K562 (cell line): ENCODE measurements around the gene CACYBP. TPM values are rescaled to one million over a fixed set of nuclear protein-coding genes. Genes with fewer than 3 reads are reported as not detected.

Source experiments
- BACH1 ChIP-seq: fragments of 200-800 bp; sonication (Bioruptor generic); IDR thresholded peaks from 2 replicates; pipeline ENCODE4 v1.6.1; 2016; ENCODE audit warnings: missing genetic modification characterization, missing compliant biosample characterization
- BRD9 ChIP-seq: fragments of 450-650 bp; IDR thresholded peaks from 2 replicates; pipeline ENCODE4 v1.6.1; 2018; ENCODE audit warnings: low read depth; ENCODE audit not compliant: partially characterized antibody
- CREB3 ChIP-seq: fragments of 450-650 bp; conservative IDR thresholded peaks from 2 replicates; pipeline ENCODE4 v1.6.1; 2016; ENCODE audit warnings: missing genetic modification characterization, low read depth, mild to moderate bottlenecking, missing compliant biosample characterization, moderate library complexity
- CREM ChIP-seq: IDR thresholded peaks from 2 replicates; pipeline ENCODE4 v1.6.1; 2014; ENCODE audit warnings: antibody characterized with exemption, low read depth
- DACH1 ChIP-seq: fragments of 450-650 bp; IDR thresholded peaks from 2 replicates; pipeline ENCODE4 v1.6.1; 2018; ENCODE audit not compliant: partially characterized antibody
- FOSL1 ChIP-seq: fragments of 200-800 bp; sonication (Bioruptor generic); conservative IDR thresholded peaks from 2 replicates; pipeline ENCODE4 v1.6.1; 2016; ENCODE audit warnings: missing genetic modification characterization, missing compliant biosample characterization
- GMEB1 ChIP-seq: fragments of 250-450 bp; sonication (Bioruptor Pico); IDR thresholded peaks from 2 replicates; pipeline ENCODE4 v1.4.0; 2020; ENCODE audit warnings: mild to moderate bottlenecking
- HDAC1 ChIP-seq, 2 experiments: fragments of 450-650 bp; IDR thresholded peaks; 2 replicates each; pipeline ENCODE4 v1.6.1; 2016 to 2017; ENCODE audit warnings: inconsistent platforms in 1 of 2, mild to moderate bottlenecking in 1 of 2, moderate library complexity in 1 of 2
- HOMEZ ChIP-seq: fragments of 250-450 bp; sonication (Bioruptor Pico); IDR thresholded peaks from 2 replicates; pipeline ENCODE4 v1.4.0; 2020; ENCODE audit warnings: mild to moderate bottlenecking, moderate library complexity
- KLF10 ChIP-seq: fragments of 250-450 bp; sonication (Bioruptor Pico); IDR thresholded peaks from 2 replicates; pipeline ENCODE4 v1.6.1; 2021; ENCODE audit warnings: matching md5 sums
- PRDM10 ChIP-seq: fragments of 450-650 bp; IDR thresholded peaks from 2 replicates; pipeline ENCODE4 v1.6.1; 2018; ENCODE audit not compliant: partially characterized antibody
- SMARCA5 ChIP-seq: fragments of 450-650 bp; IDR thresholded peaks from 2 replicates; pipeline ENCODE4 v1.6.1; 2016
- SRSF1 ChIP-seq: fragments of 200-400 bp; formaldehyde crosslinking; IDR thresholded peaks from 2 replicates; pipeline ENCODE4 v1.6.1; 2017; ENCODE audit warnings: mild to moderate bottlenecking, low read depth, low read length, moderate library complexity
- TFAP4 ChIP-seq: sonication (generic); formaldehyde crosslinking; IDR thresholded peaks from 2 replicates; pipeline ENCODE4 v1.8.0; 2022; ENCODE audit warnings: missing genetic modification reagents, mild to moderate bottlenecking, moderate library complexity, borderline replicate concordance
- ZBTB17 ChIP-seq: fragments of 450-650 bp; formaldehyde crosslinking; IDR thresholded peaks from 2 replicates; pipeline ENCODE4 v1.4.0; 2020; ENCODE audit warnings: mild to moderate bottlenecking
- ZNF146 ChIP-seq: IDR thresholded peaks from one replicate; pipeline ENCODE4 v1.6.1; 2018; ENCODE audit warnings: missing compliant biosample characterization; ENCODE audit not compliant: unreplicated experiment
- ZNF174 ChIP-seq: fragments of 250-450 bp; sonication (Bioruptor Pico); IDR thresholded peaks from 2 replicates; pipeline ENCODE4 v1.4.0; 2020; ENCODE audit warnings: mild to moderate bottlenecking
- ZNF263 ChIP-seq: sonication (generic); formaldehyde crosslinking; IDR thresholded peaks from 2 replicates; pipeline ENCODE4 v1.8.0; 2022; ENCODE audit warnings: mild to moderate bottlenecking, missing genetic modification reagents, borderline replicate concordance
- ZNF354B ChIP-seq: fragments of 250-450 bp; sonication (Bioruptor Pico); IDR thresholded peaks from 2 replicates; pipeline ENCODE4 v1.4.0; 2020
- ZNF436 ChIP-seq: fragments of 250-450, 450-650 bp; sonication (Bioruptor Pico); formaldehyde crosslinking; IDR thresholded peaks from 2 replicates; pipeline ENCODE4 v1.7.0; 2020; ENCODE audit warnings: mild to moderate bottlenecking
- ZSCAN29 ChIP-seq: fragments of 450-650 bp; IDR thresholded peaks from 2 replicates; pipeline ENCODE4 v1.6.1; 2017
- polyA plus RNA-seq, 8 experiments: library from polyadenylated mRNA; depleted of rRNA in 4 of 8; stranded (reverse) in 5 of 8; unstranded in 3 of 8; fragments of >200 nt; fragmentation: Nextera tagmentation in 2 of 8; fragmentation: Illumina TruSeq in 1 of 8; extraction: Ambion mirVana in 2 of 8; extraction: Trizol in 1 of 8; gene quantifications; 2 replicates each; pipeline versions ENCODE4 v1.2.1 to v1.2.3, GENCODE V29; 2011 to 2014; ENCODE audit warnings: inconsistent platforms in 1 of 8, missing spikeins in 1 of 8
- total RNA-seq, 7 experiments: library from RNA; depleted of rRNA in 6 of 7; stranded (reverse); fragments of >200 nt in 6 of 7; fragmentation: Illumina TruSeq in 2 of 7; extraction: Trizol in 2 of 7; gene quantifications; 2 replicates each; pipeline versions ENCODE4 v1.2.1 to v1.2.3, GENCODE V29; 2011 to 2021; ENCODE audit warnings: low replicate concordance in 1 of 7

The CACYBP gene
- total and polyA plus RNA-seq, 9 of the 15 experiments (the other 6 are each of a cell fraction or from before 2014, with no cell fraction given), result 147 to 1,576 (median 488) TPM

GRCh38 chr1:174964261-174964971 lies 35.3 kb upstream of the CACYBP start (continued):
- peak; percentile 79; the same call in 1 of the 2 replicates for TF ChIP-seq CREB3 (tag)
- TF ChIP-seq ZNF354B (CRISPR knock-in tag), result no peak
- no peak for TF ChIP-seq ZNF436 (CRISPR knock-in tag)
- no peak for TF ChIP-seq TFAP4
- no peak for TF ChIP-seq ZBTB17 (CRISPR knock-in tag)
- no peak for TF ChIP-seq GMEB1 (CRISPR knock-in tag)
- peak in 1 of 2 experiments; percentile 33; a peak in 2 of 4 replicates for TF ChIP-seq HDAC1 (IDR thresholded peaks at IDR 0.05)
- no peak for TF ChIP-seq ZNF263 (CRISPR knock-in tag)
- no peak for TF ChIP-seq PRDM10
- no peak for TF ChIP-seq KLF10 (CRISPR knock-in tag)
- TF ChIP-seq ZNF146 (CRISPR knock-in tag), result no peak
- TF ChIP-seq SMARCA5, result no peak; the same call in 1 of the 2 replicates
- TF ChIP-seq BACH1 (tag), result peak; percentile 21; the same call in 1 of the 2 replicates
- TF ChIP-seq FOSL1 (tag), result peak; percentile 82
- no peak for TF ChIP-seq DACH1
- no peak for TF ChIP-seq ZSCAN29
- peak; percentile 28 for TF ChIP-seq BRD9
- TF ChIP-seq ZNF174, result no peak
- peak; percentile 61 for TF ChIP-seq CREM
- TF ChIP-seq SRSF1, result no peak
- TF ChIP-seq HOMEZ (CRISPR knock-in tag), result no peak
